NCI-H2227 treated with DMSO at 0.1 percent for 48 hours (cell line): Measurements from ENCODE around the gene CXCL10.
"Not testable (repeated sequence)": the region's sequence is repeated elsewhere in the genome, so short reads cannot be mapped to it uniquely, and the experiment has no call there.

Experiments used
- DNase-seq: peaks from one replicate; lab custom pipeline; 2025; lab: John Stamatoyannopoulos, UW

The CXCL10 gene

GRCh38 chr4:76028350-76028765 is 5.1 kb upstream of the CXCL10 start:
- peak; percentile 8 for DNase-seq

- no peak for DNase-seq
These were observed 768 bp upstream of the CXCL10 start for GRCh38 chr4:76024065-76024464.

GRCh38 chr4:76022677-76023076 is 620 bp downstream of the CXCL10 start:
- no peak for DNase-seq

GRCh38 chr4:76022031-76022430 is 1.3 kb downstream of the CXCL10 start:
- no peak for DNase-seq

- DNase-seq: no peak
These were observed 6.1 kb downstream of the CXCL10 start for GRCh38 chr4:76017056-76017686.

- DNase-seq: no peak
These were observed 6.9 kb downstream of the CXCL10 start for GRCh38 chr4:76016393-76016792.

GRCh38 chr4:76013540-76013939 is 9.8 kb downstream of the CXCL10 start:
- DNase-seq: no peak

- DNase-seq: no peak
These were observed 10.9 kb downstream of the CXCL10 start for GRCh38 chr4:76012388-76012801.

GRCh38 chr4:76011700-76012387 is 11.5 kb downstream of the CXCL10 start:
- DNase-seq: no peak

GRCh38 chr4:76011018-76011670 is 12.2 kb downstream of the CXCL10 start:
- DNase-seq: no peak

- DNase-seq: no peak
These were observed 12.7 kb downstream of the CXCL10 start for GRCh38 chr4:76010576-76010975.

GRCh38 chr4:76009311-76009710 is 14.0 kb downstream of the CXCL10 start:
- no peak for DNase-seq

- DNase-seq: no peak
These were observed 16.0 kb downstream of the CXCL10 start, which contains the start of gene CXCL9 for GRCh38 chr4:76007089-76007862. Gene CXCL9 (minus strand): TSS chr4:76007509. CDS start chr4:76007449, 60 bp downstream.

GRCh38 chr4:76003620-76004019 is 19.7 kb downstream of the CXCL10 start:
- DNase-seq: no peak

GRCh38 chr4:76003035-76003434 is 20.3 kb downstream of the CXCL10 start:
- no peak for DNase-seq

GRCh38 chr4:76002176-76002575 is 21.1 kb downstream of the CXCL10 start:
- DNase-seq: no peak

GRCh38 chr4:76001700-76002099 is 21.6 kb downstream of the CXCL10 start:
- no peak for DNase-seq

- DNase-seq: no peak
These were observed 23.0 kb downstream of the CXCL10 start for GRCh38 chr4:76000279-76000678.

GRCh38 chr4:75998525-75999147 is 24.7 kb downstream of the CXCL10 start:
- DNase-seq: not testable (repeated sequence)

- no peak for DNase-seq
These were observed 25.4 kb downstream of the CXCL10 start for GRCh38 chr4:75997946-75998345.

- DNase-seq: no peak
These were observed 26.2 kb downstream of the CXCL10 start for GRCh38 chr4:75997081-75997480.

- DNase-seq: peak; percentile 12
These were observed 27.6 kb downstream of the CXCL10 start for GRCh38 chr4:75995727-75996126.
